ENCODE results near the gene AKAP11. TPM values are rescaled to one million over a fixed set of nuclear protein-coding genes. Genes with fewer than 3 reads are reported as not detected.

The AKAP11 gene
- total RNA-seq, result 104 TPM

GRCh38 chr13:42272115-42272803, at the start of gene AKAP11:
TSS of gene AKAP11 (plus strand) at chr13:42272152. CDS start at chr13:42286349, 14,197 bp downstream.

Other genes starting within 250 kb of the AKAP11 start
- gene DGKH, start 223.5 kb upstream of the AKAP11 start, total RNA-seq, result 19.1 TPM